KOPT-K1 (cell line): ENCODE data around the gene SLC47A2.

Experiments used
- H3K27ac ChIP-seq: fragments of 200-600 bp; sonication (generic); 2 replicates; pipeline ENCODE4 v1.5.1; 2016; ENCODE audit warnings: antibody characterized with exemption, mild to moderate bottlenecking, low read depth, low read length; ENCODE audit not compliant: poor library complexity, severe bottlenecking
- H3K36me3 ChIP-seq: fragments of 200-600 bp; sonication (generic); 2 replicates; pipeline ENCODE4 v1.5.1; 2017; ENCODE audit warnings: antibody characterized with exemption, mild to moderate bottlenecking, low read length, moderate library complexity; ENCODE audit not compliant: insufficient read depth
- H3K9me3 ChIP-seq: fragments of 200-600 bp; sonication (generic); 2 replicates; pipeline ENCODE4 v1.5.1; 2017; ENCODE audit warnings: antibody characterized with exemption, low read length, mild to moderate bottlenecking; ENCODE audit not compliant: insufficient read depth, poor library complexity, severe bottlenecking

SLC47A2 gene

DNA sequence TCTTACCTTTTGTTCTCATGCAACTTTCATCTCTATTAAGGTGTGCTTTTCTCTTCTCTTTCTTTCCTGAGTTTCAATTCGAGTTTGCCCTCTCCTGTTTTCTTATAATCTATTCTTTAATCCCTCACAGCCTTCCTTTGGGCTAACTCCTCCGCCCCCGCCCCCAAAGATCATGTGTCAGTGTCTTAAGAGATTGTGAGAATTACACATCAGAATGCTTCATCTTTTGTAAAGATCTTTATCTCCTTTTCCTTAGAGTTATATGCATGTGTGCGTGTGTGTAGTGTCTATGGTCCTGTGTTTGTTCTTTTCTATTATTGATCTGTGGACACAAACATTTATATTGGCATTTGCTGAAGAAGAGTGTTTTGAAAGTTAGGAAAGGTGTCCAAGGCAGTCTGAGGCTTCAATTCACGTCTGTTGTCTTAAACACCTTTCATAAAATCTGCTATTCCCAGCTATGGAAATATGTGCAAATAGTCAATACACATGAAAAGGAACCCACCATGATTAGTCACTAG lies 74.0 kb downstream of the SLC47A2 start:
- H3K27ac ChIP-seq, result no peak overlapping the region
- no peaks in the 10 kb centered on the region for H3K9me3 ChIP-seq
- H3K36me3 ChIP-seq, result no peaks in the 10 kb centered on the region

DNA sequence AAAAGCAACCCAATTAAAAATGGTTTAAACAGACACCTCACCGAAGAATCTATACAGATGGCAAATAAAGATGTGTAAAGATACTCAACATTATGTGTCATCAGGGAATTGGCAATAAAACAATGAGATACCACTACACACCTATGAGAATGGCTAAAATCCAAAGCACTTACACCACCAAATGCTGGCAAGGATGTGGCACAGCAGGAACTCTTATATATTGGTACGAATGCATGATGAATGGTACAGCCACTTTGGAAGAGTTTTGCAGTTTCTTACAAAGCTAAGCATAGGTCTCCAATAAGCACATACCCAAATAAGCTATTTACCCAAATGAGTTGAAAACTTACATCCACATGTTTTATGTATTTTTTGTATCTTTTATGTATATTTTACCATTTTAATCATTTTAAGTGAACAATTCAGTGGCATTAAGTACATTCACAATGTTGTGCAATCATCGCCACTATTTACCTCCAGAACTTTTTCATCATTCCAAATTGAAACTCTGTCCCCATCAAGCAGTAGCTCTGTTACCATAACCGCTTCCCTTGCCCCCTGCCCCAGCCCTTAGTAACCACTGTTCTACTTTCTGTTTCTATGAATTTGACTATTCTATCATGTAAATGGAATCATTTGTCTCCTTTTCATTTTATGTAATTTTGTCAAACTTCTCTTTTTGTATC lies 74.6 kb downstream of the SLC47A2 start:
- Histone ChIP-seq H3K36me3 (no peaks in the 10 kb centered on the region), H3K9me3 (no peaks in the 10 kb centered on the region), H3K27ac (no peak overlapping the region)

DNA sequence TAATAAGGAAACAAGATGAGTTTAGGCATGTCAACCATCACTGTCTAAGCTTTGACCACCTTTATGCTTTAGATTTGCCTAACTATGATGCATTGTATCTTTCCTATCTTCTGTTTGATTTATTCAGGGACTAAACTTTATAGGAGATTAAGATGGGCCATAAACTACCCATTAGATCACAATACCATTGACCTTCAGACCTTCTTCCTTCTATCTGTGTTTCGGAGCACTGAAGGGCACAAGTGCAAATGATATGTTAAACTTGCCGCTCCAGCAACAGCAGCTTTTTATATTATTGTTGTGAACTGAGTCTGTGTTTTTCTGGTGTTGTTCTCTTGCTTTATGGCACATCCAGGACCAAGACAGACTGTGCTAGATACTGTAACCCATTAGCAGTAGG lies 84.5 kb downstream of the SLC47A2 start:
- Histone ChIP-seq H3K9me3 (no peaks in the 10 kb centered on the region), H3K36me3 (no peaks in the 10 kb centered on the region), H3K27ac (no peak overlapping the region)

DNA sequence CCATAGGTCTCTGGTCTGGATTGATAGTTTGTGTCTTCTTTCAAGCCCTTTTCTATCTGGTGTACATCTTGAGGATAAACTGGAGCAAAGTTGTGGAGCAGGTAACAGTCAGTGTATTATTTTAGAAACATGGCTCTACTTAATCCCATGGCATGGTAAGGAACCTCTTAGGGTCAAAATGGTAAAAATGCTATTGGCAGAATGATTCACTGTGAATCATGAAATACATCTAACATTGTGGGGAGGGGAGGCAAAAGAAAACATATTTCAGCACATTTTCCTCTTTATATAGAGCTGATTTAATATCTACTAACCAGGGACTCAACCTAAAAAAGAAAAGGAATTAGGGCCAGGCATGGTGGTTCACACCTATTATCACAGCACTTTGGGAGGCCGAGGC lies 85.7 kb downstream of the SLC47A2 start:
- H3K9me3 ChIP-seq, result no peaks in the 10 kb centered on the region
- no peak overlapping the region for H3K27ac ChIP-seq
- H3K36me3 ChIP-seq, result no peaks in the 10 kb centered on the region

DNA sequence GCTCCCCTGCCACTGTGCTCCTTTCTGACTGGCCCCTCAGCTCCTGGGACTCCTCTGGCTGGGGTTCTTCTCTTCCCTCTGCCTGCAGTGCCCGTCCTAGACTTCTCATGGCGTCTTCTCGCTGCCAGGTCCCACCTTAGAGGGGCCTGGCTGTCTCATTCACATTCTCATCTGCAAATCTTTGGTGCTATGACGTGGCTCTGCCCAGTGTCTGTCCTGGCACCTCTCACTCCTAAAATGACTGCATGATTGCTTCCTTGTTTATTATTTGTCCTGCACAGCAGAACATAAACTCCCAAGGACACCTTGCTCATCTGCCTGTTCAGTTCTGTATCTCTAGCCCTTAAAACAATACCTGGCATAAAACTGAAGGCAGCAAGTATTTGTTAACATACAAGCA lies 86.3 kb downstream of the SLC47A2 start:
- no peak overlapping the region for H3K27ac ChIP-seq
- H3K36me3 ChIP-seq, result no peaks in the 10 kb centered on the region
- H3K9me3 ChIP-seq, result no peaks in the 10 kb centered on the region

DNA sequence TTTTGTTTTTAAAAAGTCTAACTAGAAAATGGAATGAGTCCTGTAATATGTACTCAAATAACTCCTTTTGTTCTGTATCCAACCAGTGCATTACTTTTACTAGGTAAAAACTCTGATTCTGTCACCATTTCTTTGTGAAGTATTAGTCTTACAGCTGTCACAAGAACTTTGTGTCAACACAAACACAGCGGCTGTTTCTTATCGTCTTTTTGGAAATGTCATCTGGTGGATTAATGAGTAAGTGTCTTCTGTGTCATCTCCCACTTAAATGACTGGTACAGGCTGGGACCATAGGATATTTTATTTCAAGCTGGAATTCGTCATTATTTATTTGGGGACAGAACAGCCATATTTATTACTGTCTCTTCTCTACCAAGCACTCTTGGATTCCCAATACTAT lies 86.9 kb downstream of the SLC47A2 start:
- Histone ChIP-seq H3K27ac (no peak overlapping the region), H3K36me3 (no peaks in the 10 kb centered on the region), H3K9me3 (no peaks in the 10 kb centered on the region)
